A673 (cell line): ENCODE measurements around the gene PARD3.

Experiments
- CTCF ChIP-seq: fragments of 300-800, 200-600 bp; sonication (generic); conservative IDR thresholded peaks from 2 replicates; pipeline ENCODE4 v1.5.1; 2017; ENCODE audit warnings: low read depth, mild to moderate bottlenecking, antibody characterized with exemption, low read length, moderate library complexity, mixed read lengths
- EZH2 ChIP-seq: fragments of 200-600 bp; sonication (generic); IDR thresholded peaks from 2 replicates; pipeline ENCODE4 v1.6.1; 2017; ENCODE audit warnings: borderline replicate concordance, low read depth, mild to moderate bottlenecking, mixed read lengths, antibody characterized with exemption, low read length; ENCODE audit not compliant: poor library complexity, severe bottlenecking

- TF ChIP-seq CTCF = no peak
- no peak for TF ChIP-seq EZH2
Measured at GRCh38 chr10:34396663-34397062, 418.4 kb downstream of the PARD3 start.
